ENCODE data around the gene B3GAT2.
A peak's percentile ranks its signal among the peaks of the same experiment; 100 is the strongest.

Gene B3GAT2

GRCh38 chr6:70894001-70894400 lies 62.9 kb downstream of the B3GAT2 start:
- DNase-seq (ENCODE audit: low read depth), result no peak

DNA sequence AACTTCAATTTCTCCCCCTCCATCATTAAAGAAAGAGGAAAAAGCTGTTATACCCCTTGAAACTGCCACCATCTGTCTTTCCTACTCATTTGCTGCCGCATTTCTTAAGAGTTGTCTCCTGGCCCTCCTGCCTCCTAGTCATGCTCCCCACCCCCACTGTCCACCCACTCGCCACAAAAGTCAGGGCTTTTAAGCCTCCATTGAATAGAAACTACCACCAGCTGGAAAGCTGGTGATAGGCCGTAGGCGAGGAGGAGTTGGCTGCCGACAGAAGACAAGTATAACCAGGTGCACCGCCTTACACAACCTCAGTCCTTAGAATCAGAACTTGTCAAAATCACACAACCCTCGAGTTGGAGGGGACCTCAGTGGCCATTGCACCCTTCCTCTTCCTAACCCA lies 67.6 kb downstream of the B3GAT2 start:
- no peak for DNase-seq (ENCODE audit: low read depth)

DNA sequence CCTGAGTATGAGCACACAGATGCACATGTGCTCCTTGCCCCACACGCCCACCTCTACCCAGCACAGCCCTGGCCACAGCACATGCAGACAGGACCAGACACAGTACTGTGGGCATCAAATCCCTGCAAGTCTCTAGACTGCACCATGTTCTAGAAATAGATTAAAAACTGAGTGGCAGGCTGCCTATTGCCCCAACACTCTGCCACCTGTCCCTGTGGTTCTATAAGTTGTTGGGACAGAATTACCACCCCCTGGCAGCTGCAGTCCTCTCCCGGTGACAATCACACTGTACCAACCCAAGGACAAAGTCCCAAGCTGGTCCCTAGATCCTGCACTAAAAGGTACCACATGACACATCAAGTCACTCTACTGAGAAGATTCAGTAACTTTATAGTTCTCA lies 70.2 kb downstream of the B3GAT2 start:
- no peak for DNase-seq (ENCODE audit: low read depth)

DNA sequence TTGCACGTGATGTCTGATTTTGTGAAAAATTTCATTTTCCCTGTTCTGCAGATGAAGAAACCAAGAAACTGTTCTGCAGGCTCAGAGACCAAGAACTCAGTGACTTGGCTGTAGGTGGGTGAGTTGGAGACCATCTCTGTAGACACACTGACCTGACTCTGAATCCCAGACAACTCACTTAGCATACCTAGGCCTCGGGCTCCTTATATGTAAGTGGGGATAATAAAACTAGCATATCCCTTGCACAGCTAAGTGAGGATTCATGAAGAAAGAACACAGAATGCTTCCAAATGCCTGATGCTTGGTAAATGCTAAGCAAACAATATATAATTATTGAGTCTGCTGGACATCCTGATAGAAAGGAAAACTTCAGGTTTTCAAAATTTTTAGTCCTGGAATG lies 70.8 kb downstream of the B3GAT2 start:
- DNase-seq (ENCODE audit: low read depth), result no peak

- peak; percentile 21 for DNase-seq (ENCODE audit: low read depth)
These were observed 72.5 kb downstream of the B3GAT2 start for GRCh38 chr6:70884074-70884983.

- no peak for DNase-seq (ENCODE audit: low read depth)
These were observed 77.4 kb downstream of the B3GAT2 start for GRCh38 chr6:70879496-70879895.

DNA sequence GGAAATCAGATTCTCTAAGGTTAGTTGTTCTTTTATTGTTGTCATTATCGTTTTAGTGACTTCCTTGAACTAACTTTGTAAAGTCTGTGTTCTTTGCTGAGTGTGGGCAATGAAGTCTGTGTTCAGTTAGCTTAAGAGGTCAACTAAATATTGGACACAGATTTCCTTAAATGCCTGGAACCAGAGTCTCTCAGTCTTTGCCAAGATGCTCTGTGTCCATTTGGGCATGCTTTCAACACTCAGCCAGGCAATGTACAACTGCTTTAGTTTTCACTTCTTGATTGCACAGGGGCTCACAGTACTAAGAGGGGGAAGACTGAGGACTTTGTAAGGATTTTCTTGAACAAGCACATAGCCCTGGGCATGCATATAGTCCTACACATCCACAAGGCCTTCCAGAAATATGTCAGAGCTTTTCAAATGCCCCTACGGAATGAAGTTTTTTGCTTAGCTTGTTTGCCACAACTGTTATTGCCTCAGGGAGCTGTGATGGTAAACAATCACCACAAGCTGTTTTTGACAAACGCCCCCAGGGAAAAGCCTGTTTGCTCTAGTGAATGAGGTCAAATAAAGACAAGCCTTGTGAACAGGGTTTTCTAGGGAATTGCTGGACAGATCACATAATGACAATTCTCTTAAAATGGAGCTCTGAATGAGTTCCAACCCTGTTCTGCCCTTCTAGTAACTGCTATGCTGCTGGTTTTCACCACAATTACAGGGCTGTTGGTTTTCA lies 82.5 kb downstream of the B3GAT2 start:
- no peak for DNase-seq (ENCODE audit: low read depth)

- DNase-seq (ENCODE audit: low read depth), result no peak
These were observed 84.4 kb downstream of the B3GAT2 start for GRCh38 chr6:70872469-70872868.

- no peak for DNase-seq (ENCODE audit: low read depth)
These were observed 92.5 kb downstream of the B3GAT2 start for GRCh38 chr6:70864401-70864800.

- DNase-seq (ENCODE audit: low read depth), result no peak
These were observed 93.5 kb downstream of the B3GAT2 start for GRCh38 chr6:70863343-70863742.

- DNase-seq (ENCODE audit: low read depth), result no peak
These were observed 95.9 kb downstream of the B3GAT2 start for GRCh38 chr6:70860920-70861319.

- no peak for DNase-seq (ENCODE audit: low read depth)
These were observed 96.8 kb downstream of the B3GAT2 start for GRCh38 chr6:70860045-70860444.

GRCh38 chr6:70857387-70858077 lies 99.3 kb downstream of the B3GAT2 start:
- DNase-seq (ENCODE audit: low read depth), result no peak

- no peak for DNase-seq (ENCODE audit: low read depth)
These were observed 104.1 kb downstream of the B3GAT2 start for GRCh38 chr6:70852667-70853246.

GRCh38 chr6:70849348-70850069 lies 107.4 kb downstream of the B3GAT2 start:
- no peak for DNase-seq (ENCODE audit: low read depth)

DNA sequence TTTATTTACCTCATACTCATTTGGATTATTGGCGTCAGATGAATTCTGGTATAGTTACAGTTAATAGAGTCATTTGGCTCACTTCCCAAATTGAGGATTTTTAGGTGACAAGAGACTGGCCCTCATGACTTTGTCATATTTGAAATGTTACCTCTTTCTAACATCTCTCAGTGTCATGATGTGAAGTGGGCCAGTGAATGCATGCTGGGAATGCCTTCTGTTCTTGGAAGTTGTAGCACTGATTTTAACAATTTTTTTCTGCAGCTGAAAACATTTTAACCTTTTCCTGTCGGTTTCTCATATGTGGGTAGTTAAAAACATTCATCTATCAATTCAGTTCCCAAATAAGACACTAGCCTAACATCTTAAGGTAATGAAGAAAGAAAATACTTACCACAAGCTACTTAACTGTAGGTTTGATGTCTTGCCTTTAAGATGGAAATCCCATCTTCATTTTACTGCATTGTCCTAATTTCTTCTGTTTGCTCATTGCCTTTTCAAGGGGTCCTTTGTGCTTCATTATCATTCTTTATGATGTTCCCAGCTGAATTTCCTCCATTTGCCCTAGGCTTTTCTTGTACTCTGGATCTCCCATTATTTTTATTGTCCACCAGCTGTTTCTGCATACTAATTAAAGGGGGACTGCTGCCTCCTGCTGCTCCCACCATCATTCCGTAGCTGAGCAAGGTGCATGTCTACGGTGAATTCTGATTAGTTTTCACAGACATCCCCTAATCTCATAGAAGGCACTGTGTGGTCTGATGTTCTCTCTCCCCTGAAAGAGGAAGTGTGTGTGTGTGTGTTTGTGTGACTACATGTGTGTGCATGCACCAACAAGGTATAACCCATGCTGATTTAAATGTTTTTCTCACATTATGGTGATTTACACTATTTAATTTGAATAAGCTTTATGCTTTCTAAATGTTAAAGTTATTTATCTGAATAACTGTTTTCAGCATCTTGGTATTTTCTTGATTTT lies 109.5 kb downstream of the B3GAT2 start:
- no peak for DNase-seq (ENCODE audit: low read depth)

DNA sequence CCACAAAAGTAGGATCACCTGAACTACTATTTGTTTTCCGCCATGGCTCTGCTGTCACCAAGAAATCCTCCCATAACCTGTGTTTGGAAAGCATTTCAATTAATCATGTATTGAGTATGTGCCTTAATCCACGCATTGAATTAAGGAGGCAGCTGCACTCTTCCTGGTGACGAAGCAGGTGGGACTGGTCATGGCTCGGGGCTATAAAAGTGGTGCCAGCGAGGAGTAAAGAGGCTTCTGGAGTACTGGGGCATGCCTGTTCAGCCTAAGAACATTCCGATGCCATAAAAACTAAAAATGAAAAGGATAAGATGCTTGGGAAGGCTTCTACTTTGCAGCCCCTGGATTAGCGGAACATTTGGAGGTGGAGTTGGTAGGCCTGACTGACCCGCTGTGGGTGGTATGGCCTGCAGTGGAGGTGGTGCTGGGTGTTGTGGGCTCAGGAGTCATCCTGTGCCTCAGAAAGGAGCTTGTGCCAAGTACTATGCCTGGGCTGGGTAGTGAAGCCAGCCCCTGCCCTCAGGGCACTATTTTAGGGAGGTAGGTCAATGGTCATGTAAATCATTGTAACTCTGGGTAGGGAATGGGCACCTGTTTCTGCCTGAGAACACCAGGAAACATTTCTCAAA lies 110.5 kb downstream of the B3GAT2 start:
- no peak for DNase-seq (ENCODE audit: low read depth)

- no peak for DNase-seq (ENCODE audit: low read depth)
These were observed 112.6 kb downstream of the B3GAT2 start for GRCh38 chr6:70844301-70844700.

DNA sequence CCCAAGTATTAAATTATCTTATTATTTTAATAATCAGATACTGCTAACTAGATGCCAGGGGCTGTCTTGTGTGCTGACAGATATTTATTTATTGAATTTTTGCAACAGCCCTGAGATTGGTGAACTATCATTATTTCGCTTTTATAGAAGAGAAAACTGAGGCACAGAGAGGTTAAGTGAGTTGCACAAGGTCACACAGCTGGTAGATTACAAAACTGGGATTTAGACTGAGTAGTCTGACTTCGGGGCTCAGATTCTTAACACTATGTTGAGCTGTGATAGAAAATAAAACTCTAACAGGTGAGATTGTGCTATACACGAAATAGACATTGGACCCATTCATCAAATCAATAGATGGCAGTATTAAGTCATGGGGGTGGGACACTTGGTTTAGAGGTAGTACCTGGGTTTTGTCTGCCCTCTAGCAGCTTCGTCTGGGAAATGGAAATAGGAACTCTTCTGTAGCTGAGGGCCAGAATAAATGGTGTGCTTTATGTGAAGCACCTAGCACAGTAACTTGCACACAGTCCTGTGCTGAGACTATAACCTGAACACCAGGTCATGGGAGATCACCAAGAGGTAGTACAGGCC lies 113.4 kb downstream of the B3GAT2 start:
- DNase-seq (ENCODE audit: low read depth), result no peak

DNA sequence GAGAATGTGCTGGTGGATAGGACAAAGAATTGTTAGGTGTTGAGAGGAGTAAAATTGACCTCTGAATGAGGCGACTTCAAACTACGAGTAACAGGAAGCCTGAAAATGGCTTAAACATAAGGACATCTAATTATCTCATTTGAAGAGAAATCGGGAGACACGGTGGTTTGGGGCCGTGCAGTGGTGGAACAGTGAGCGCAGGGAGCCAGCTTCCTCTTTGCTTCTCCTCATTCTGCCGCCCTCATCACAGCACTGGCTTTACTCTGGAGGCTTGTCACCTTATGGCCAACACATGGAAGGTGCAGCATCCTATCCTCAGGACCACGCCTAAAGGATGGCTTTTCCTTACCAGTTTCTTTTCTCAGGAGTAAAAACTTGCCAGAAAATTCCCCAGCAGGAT lies 114.3 kb downstream of the B3GAT2 start:
- DNase-seq (ENCODE audit: low read depth), result no peak
